NCI-H1417 treated with DMSO at 0.1 percent for 48 hours (cell line): ENCODE results near the gene CPSF3.
"Not testable (repeated sequence)": the region's sequence is repeated elsewhere in the genome, so short reads cannot be mapped to it uniquely, and the experiment has no call there.

Source experiments
- DNase-seq: peaks from one replicate; lab custom pipeline; 2025; lab: John Stamatoyannopoulos, UW

The CPSF3 gene

GRCh38 chr2:9466147-9466683 lies 42.8 kb downstream of the CPSF3 start:
- DNase-seq = no peak

- DNase-seq = no peak
Observed at GRCh38 chr2:9467687-9468086, 44.2 kb downstream of the CPSF3 start.

GRCh38 chr2:9471206-9471605 lies 47.8 kb downstream of the CPSF3 start:
- DNase-seq = no peak

GRCh38 chr2:9472511-9472910 lies 49.1 kb downstream of the CPSF3 start:
- no peak for DNase-seq

- no peak for DNase-seq
Observed at GRCh38 chr2:9473308-9473984, 50.0 kb downstream of the CPSF3 start.

- DNase-seq = no peak
Observed at GRCh38 chr2:9473985-9474360, 50.5 kb downstream of the CPSF3 start.

- DNase-seq = no peak
Observed at GRCh38 chr2:9474361-9475057, 51.1 kb downstream of the CPSF3 start, which contains the start of gene IAH1. Gene IAH1 (plus strand): TSS chr2:9474551. CDS start chr2:9474567, 16 bp downstream.

GRCh38 chr2:9477914-9478313 lies 54.5 kb downstream of the CPSF3 start:
- DNase-seq = no peak

- no peak for DNase-seq
Observed at GRCh38 chr2:9478526-9478925, 55.1 kb downstream of the CPSF3 start.

GRCh38 chr2:9480157-9480556 lies 56.7 kb downstream of the CPSF3 start:
- DNase-seq = no peak

GRCh38 chr2:9483107-9483506 lies 59.7 kb downstream of the CPSF3 start:
- no peak for DNase-seq

- no peak for DNase-seq
Observed at GRCh38 chr2:9484533-9484932, 61.1 kb downstream of the CPSF3 start.

GRCh38 chr2:9488583-9489547 lies 65.4 kb downstream of the CPSF3 start:
- DNase-seq = no peak

GRCh38 chr2:9490789-9491188 lies 67.3 kb downstream of the CPSF3 start:
- DNase-seq = no peak

GRCh38 chr2:9492927-9493326 lies 69.5 kb downstream of the CPSF3 start:
- DNase-seq = no peak

GRCh38 chr2:9493478-9493877 lies 70.0 kb downstream of the CPSF3 start:
- DNase-seq = no peak

- DNase-seq = no peak
Observed at GRCh38 chr2:9494081-9494480, 70.6 kb downstream of the CPSF3 start.

GRCh38 chr2:9497017-9497416 lies 73.6 kb downstream of the CPSF3 start:
- no peak for DNase-seq

GRCh38 chr2:9498210-9498609 lies 74.8 kb downstream of the CPSF3 start:
- no peak for DNase-seq

- no peak for DNase-seq
Observed at GRCh38 chr2:9508931-9509330, 85.5 kb downstream of the CPSF3 start.

- DNase-seq = not testable (repeated sequence)
Observed at GRCh38 chr2:9513946-9514345, 90.5 kb downstream of the CPSF3 start.

GRCh38 chr2:9517118-9517782 lies 93.8 kb downstream of the CPSF3 start:
- no peak for DNase-seq
